Hepatocyte (in vitro differentiated cells): ENCODE data around the gene ARHGAP33. TPM values are rescaled to one million over a fixed set of nuclear protein-coding genes. Genes with fewer than 3 reads are reported as not detected.

ENCODE experiments used
- DNase-seq: peaks from one replicate; pipeline ENCODE4 v3.0.0-alpha.2; 2016; ENCODE audit warnings: low spot score
- H2AFZ ChIP-seq: fragments of 200-600 bp; sonication (generic); 2 replicates; pipeline ENCODE4 v1.6.0; 2016; ENCODE audit warnings: antibody characterized with exemption, mild to moderate bottlenecking
- H3K27ac ChIP-seq: fragments of 200-600 bp; sonication (generic); 2 replicates; pipeline ENCODE4 v1.5.1; 2016; ENCODE audit warnings: mild to moderate bottlenecking
- H3K27me3 ChIP-seq: fragments of 200-600 bp; sonication (generic); 2 replicates; pipeline ENCODE4 v1.6.1; 2016
- H3K36me3 ChIP-seq: fragments of 200-600 bp; sonication (generic); replicated peaks from 2 replicates; pipeline ENCODE4 v1.5.1; 2016; ENCODE audit warnings: low read depth; ENCODE audit not compliant: insufficient read depth
- H3K4me1 ChIP-seq: fragments of 200-600 bp; sonication (generic); 2 replicates; pipeline ENCODE4 v1.5.1; 2016; ENCODE audit warnings: mild to moderate bottlenecking, moderate library complexity; ENCODE audit not compliant: insufficient read depth
- H3K4me2 ChIP-seq: fragments of 200-600 bp; sonication (generic); 2 replicates; pipeline ENCODE4 v1.6.0; 2016
- H3K4me3 ChIP-seq: fragments of 200-600 bp; sonication (generic); 2 replicates; pipeline ENCODE4 v1.5.1; 2016; ENCODE audit warnings: mild to moderate bottlenecking
- H3K79me2 ChIP-seq: fragments of 200-600 bp; sonication (generic); 2 replicates; pipeline ENCODE4 v1.6.0; 2017; ENCODE audit warnings: mild to moderate bottlenecking
- H3K9me2 ChIP-seq: fragments of 200-600 bp; sonication (generic); replicated peaks from 2 replicates; pipeline ENCODE4 v1.6.0; 2017; ENCODE audit warnings: mild to moderate bottlenecking; ENCODE audit not compliant: insufficient read depth
- H3K9me3 ChIP-seq: fragments of 200-600 bp; sonication (generic); 2 replicates; pipeline ENCODE4 v1.5.1; 2016; ENCODE audit warnings: low read depth, mild to moderate bottlenecking
- H4K20me1 ChIP-seq: fragments of 200-600 bp; sonication (generic); 2 replicates; pipeline ENCODE4 v1.6.0; 2016; ENCODE audit warnings: mild to moderate bottlenecking; ENCODE audit not compliant: insufficient read depth, poor library complexity, severe bottlenecking
- EZH2 ChIP-seq: fragments of 200-600 bp; sonication (generic); IDR thresholded peaks from 2 replicates; pipeline ENCODE4 v1.6.1; 2016; ENCODE audit warnings: antibody characterized with exemption, mild to moderate bottlenecking, borderline replicate concordance
- EZH2phosphoT487 ChIP-seq: fragments of 200-600 bp; sonication (generic); IDR thresholded peaks from one replicate; pipeline ENCODE4 v1.6.1; 2018; ENCODE audit warnings: antibody characterized with exemption, mild to moderate bottlenecking, low read depth, moderate library complexity; ENCODE audit not compliant: unreplicated experiment, severe bottlenecking
- WGBS: methylation state at CpG from one replicate; pipeline ENCODE4 v1.1.6; 2016; ENCODE audit warnings: low lambda C conversion rate; ENCODE audit errors: missing lambda C conversion rate; 5-methylcytosine and 5-hydroxymethylcytosine counted together
- polyA plus RNA-seq: library from polyadenylated mRNA; unstranded; fragments of >200 nt; fragmentation: Nextera tagmentation; extraction: Ambion mirVana; gene quantifications from 2 replicates; pipeline ENCODE4 v1.2.1, GENCODE V29; 2016
- total RNA-seq: library from RNA; depleted of rRNA; stranded (reverse); fragments of >200 nt; gene quantifications from 2 replicates; pipeline ENCODE4 v1.2.3, GENCODE V29; 2014
- TF ChIP-seq, protein P1 (sequence below): fragments of 200-600 bp; sonication (generic); IDR thresholded peaks from 2 replicates; pipeline ENCODE4 v1.5.1; 2016; ENCODE audit warnings: antibody characterized with exemption, mild to moderate bottlenecking; ENCODE audit not compliant: poor library complexity

The ARHGAP33 gene
- total and polyA plus RNA-seq, 2 experiments from 2014 or later = 6.7 to 7.9 TPM

GRCh38 chr19:35759697-35760096, 15.7 kb upstream of the ARHGAP33 start:
- DNase-seq = no peak
- H3K27me3 ChIP-seq = peaks cover 2% of the 10 kb centered on the region
- no peak overlapping the region for H3K4me2 ChIP-seq
- no peak overlapping the region for H3K4me3 ChIP-seq
- no peaks in the 10 kb centered on the region for H4K20me1 ChIP-seq
- peaks cover 22% of the 10 kb centered on the region for H3K79me2 ChIP-seq
- WGBS = 96% methylated on average over 2 of the region's 2 CpGs
- no peak overlapping the region for H2AFZ ChIP-seq
- no peaks in the 10 kb centered on the region for H3K9me2 ChIP-seq
- H3K9me3 ChIP-seq = no peaks in the 10 kb centered on the region
- no peak for TF ChIP-seq EZH2
- H3K36me3 ChIP-seq = no peaks in the 10 kb centered on the region
- H3K4me1 ChIP-seq = peaks cover 28% of the 10 kb centered on the region
- no peak overlapping the region for H3K27ac ChIP-seq

DNA sequence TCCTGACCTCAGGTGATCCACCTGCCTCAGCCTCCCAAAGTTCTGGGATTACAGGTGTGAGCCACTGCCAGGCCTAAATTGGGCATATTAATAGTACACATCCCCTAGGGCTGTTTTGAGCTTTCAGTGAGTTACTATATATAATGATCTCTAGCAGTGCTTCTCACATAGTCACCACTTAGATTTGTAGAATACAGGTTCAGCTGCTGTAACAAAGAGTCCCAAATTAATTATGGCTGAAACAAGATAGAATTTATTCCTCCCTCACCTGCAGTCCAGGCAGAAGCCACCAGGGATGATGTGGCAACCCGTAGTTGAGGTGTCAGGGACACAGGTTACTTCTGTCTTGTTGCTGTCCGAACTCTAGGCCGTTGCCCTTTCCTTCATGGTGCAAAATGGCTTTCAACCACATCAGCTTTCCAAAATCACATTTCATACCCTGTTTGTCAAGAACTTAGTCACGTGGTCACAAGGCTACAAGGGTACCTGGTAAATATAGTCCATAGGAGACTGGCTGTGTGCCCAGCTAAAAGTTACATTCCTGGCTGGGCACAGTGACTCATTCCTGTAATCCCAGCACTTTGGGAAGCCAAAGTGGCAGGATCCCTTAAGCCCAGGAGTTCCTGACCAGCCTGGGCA, 14.5 kb upstream of the ARHGAP33 start:
- no peak overlapping the region for H3K4me3 ChIP-seq
- TF ChIP-seq EZH2phosphoT487 = no peak
- TF ChIP-seq, protein P1, sequence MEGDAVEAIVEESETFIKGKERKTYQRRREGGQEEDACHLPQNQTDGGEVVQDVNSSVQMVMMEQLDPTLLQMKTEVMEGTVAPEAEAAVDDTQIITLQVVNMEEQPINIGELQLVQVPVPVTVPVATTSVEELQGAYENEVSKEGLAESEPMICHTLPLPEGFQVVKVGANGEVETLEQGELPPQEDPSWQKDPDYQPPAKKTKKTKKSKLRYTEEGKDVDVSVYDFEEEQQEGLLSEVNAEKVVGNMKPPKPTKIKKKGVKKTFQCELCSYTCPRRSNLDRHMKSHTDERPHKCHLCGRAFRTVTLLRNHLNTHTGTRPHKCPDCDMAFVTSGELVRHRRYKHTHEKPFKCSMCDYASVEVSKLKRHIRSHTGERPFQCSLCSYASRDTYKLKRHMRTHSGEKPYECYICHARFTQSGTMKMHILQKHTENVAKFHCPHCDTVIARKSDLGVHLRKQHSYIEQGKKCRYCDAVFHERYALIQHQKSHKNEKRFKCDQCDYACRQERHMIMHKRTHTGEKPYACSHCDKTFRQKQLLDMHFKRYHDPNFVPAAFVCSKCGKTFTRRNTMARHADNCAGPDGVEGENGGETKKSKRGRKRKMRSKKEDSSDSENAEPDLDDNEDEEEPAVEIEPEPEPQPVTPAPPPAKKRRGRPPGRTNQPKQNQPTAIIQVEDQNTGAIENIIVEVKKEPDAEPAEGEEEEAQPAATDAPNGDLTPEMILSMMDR = no peak
- no peak for TF ChIP-seq EZH2
- 97% methylated on average over 4 of the region's 4 CpGs for WGBS

DNA sequence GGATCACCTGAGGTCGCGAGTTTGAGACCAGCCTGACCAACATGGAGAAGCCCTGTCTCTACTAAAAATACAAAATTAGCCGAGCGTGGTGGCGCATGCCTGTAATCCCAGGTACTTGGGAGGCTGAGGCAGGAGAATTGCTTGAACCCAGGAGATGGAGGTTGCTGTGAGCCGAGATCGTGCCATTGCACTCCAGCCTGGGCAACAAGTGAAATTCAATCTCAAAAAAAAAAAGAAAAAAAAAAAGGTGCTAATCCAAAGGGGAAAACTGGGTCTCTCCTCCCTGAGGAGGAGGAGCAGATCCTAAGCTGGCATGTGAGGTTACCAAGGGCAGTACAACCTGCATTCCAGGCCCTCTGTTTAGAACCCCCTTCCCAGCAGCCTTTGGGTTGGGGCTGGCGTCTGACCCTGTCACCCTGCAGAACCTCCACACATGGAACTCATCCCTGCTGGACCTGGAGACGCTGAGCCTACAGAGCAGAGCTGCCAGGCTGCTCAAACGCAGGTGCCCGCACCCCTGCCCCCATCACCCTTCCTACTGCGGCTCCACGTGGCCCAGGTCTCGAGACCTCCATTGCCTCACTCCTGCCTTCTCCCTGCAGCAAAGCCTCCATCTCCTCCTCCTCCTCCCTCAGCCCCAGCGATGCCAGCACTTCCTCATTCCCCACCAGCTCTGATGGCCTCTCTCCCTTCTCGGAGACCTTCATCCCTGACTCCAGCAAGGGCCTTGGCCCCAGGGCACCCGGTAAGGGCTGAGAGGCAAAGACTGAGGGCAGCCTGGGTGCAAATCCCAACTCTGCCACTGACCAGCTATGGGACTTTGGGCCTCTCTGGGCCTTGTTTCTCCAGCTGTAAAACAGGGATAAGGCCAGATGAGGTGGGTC, 10.7 kb upstream of the ARHGAP33 start:
- Histone ChIP-seq H3K4me2 (no peak overlapping the region), H3K9me2 (no peaks in the 10 kb centered on the region), H4K20me1 (no peaks in the 10 kb centered on the region), H3K27me3 (no peaks in the 10 kb centered on the region), H3K79me2 (peaks cover 11% of the 10 kb centered on the region), H3K36me3 (no peaks in the 10 kb centered on the region), H2AFZ (no peak overlapping the region), H3K27ac (no peak overlapping the region), H3K9me3 (no peaks in the 10 kb centered on the region), H3K4me3 (no peak overlapping the region), H3K4me1 (no peaks in the 10 kb centered on the region)
- 93% methylated on average over 15 of the region's 17 CpGs for WGBS
- TF ChIP-seq EZH2 (no peak), EZH2phosphoT487 (no peak)
- TF ChIP-seq, protein P1 = no peak
- no peak for DNase-seq

More for the DNA sequence above, 14.5 kb upstream of the ARHGAP33 start:
- Histone ChIP-seq H3K27me3 (no peaks in the 10 kb centered on the region), H3K9me2 (no peaks in the 10 kb centered on the region), H4K20me1 (no peaks in the 10 kb centered on the region), H3K4me1 (peaks cover 18% of the 10 kb centered on the region), H3K27ac (no peak overlapping the region), H3K4me2 (no peak overlapping the region), H3K36me3 (no peaks in the 10 kb centered on the region), H2AFZ (no peak overlapping the region), H3K79me2 (peaks cover 22% of the 10 kb centered on the region), H3K9me3 (no peaks in the 10 kb centered on the region)
- DNase-seq = no peak

GRCh38 chr19:35766571-35767104, 8.7 kb upstream of the ARHGAP33 start:
- no peaks in the 10 kb centered on the region for H3K36me3 ChIP-seq
- DNase-seq = no peak

More at GRCh38 chr19:35766571-35767104, 8.7 kb upstream of the ARHGAP33 start:
- no peaks in the 10 kb centered on the region for H3K79me2 ChIP-seq
- H4K20me1 ChIP-seq = no peaks in the 10 kb centered on the region
- H3K9me2 ChIP-seq = no peaks in the 10 kb centered on the region
- TF ChIP-seq, protein P1 = no peak
- TF ChIP-seq EZH2 (no peak), EZH2phosphoT487 (no peak)
- no peak overlapping the region for H2AFZ ChIP-seq
- H3K27me3 ChIP-seq = no peaks in the 10 kb centered on the region
- no peaks in the 10 kb centered on the region for H3K4me1 ChIP-seq
- H3K4me2 ChIP-seq = no peak overlapping the region
- H3K9me3 ChIP-seq = no peaks in the 10 kb centered on the region
- no peak overlapping the region for H3K4me3 ChIP-seq
- no peak overlapping the region for H3K27ac ChIP-seq
- 87% methylated on average over 4 of the region's 11 CpGs for WGBS
